ENCODE measurements around the gene CLCN1. TPM values are rescaled to one million over a fixed set of nuclear protein-coding genes. Genes with fewer than 3 reads are reported as not detected.

Gene CLCN1
- total RNA-seq, 1 donor from 2014 or later = not detected

GRCh38 chr7:143300959-143301935 is 14.7 kb upstream of the CLCN1 start:
- H3K27me3 Mint-ChIP-seq (ENCODE audit: unreplicated experiment) = no peaks in the 10 kb centered on the region

GRCh38 chr7:143303733-143304132 is 12.2 kb upstream of the CLCN1 start:
- DNase-seq (ENCODE audit: extremely low spot score, unreplicated experiment) = no peak
- no peaks in the 10 kb centered on the region for H3K9me3 Mint-ChIP-seq (ENCODE audit: unreplicated experiment)
- no peaks in the 10 kb centered on the region for H3K27me3 Mint-ChIP-seq (ENCODE audit: unreplicated experiment)
- no peak for TF ChIP-seq CTCF (IDR thresholded peaks at IDR 0.05)
- no peak overlapping the region for H3K4me3 Mint-ChIP-seq (ENCODE audit: unreplicated experiment)
- no peaks in the 10 kb centered on the region for H3K4me1 Mint-ChIP-seq (ENCODE audit: unreplicated experiment)
- H3K36me3 Mint-ChIP-seq (ENCODE audit: unreplicated experiment) = peaks cover 79% of the 10 kb centered on the region
- no peak overlapping the region for H3K27ac Mint-ChIP-seq (ENCODE audit: unreplicated experiment)

More at GRCh38 chr7:143300959-143301935, 14.7 kb upstream of the CLCN1 start:
- DNase-seq (ENCODE audit: extremely low spot score, unreplicated experiment) = no peak
- no peak overlapping the region for H3K27ac Mint-ChIP-seq (ENCODE audit: unreplicated experiment)
- peaks cover 75% of the 10 kb centered on the region for H3K36me3 Mint-ChIP-seq (ENCODE audit: unreplicated experiment)
- no peak for TF ChIP-seq CTCF (IDR thresholded peaks at IDR 0.05)
- peaks cover 6% of the 10 kb centered on the region for H3K4me1 Mint-ChIP-seq (ENCODE audit: unreplicated experiment)
- H3K4me3 Mint-ChIP-seq (ENCODE audit: unreplicated experiment) = no peak overlapping the region
- H3K9me3 Mint-ChIP-seq (ENCODE audit: unreplicated experiment) = no peaks in the 10 kb centered on the region

GRCh38 chr7:143304938-143305337 is 11.0 kb upstream of the CLCN1 start:
- Mint-ChIP-seq H3K27ac (ENCODE audit: unreplicated experiment) (no peak overlapping the region), H3K36me3 (ENCODE audit: unreplicated experiment) (peaks cover 79% of the 10 kb centered on the region), H3K4me3 (ENCODE audit: unreplicated experiment) (no peak overlapping the region), H3K27me3 (ENCODE audit: unreplicated experiment) (no peaks in the 10 kb centered on the region), H3K4me1 (ENCODE audit: unreplicated experiment) (no peaks in the 10 kb centered on the region), H3K9me3 (ENCODE audit: unreplicated experiment) (no peaks in the 10 kb centered on the region)
- no peak for DNase-seq (ENCODE audit: extremely low spot score, unreplicated experiment)
- TF ChIP-seq CTCF (IDR thresholded peaks at IDR 0.05) = no peak

- Mint-ChIP-seq H3K27me3 (ENCODE audit: unreplicated experiment) (no peaks in the 10 kb centered on the region), H3K27ac (ENCODE audit: unreplicated experiment) (no peak overlapping the region), H3K9me3 (ENCODE audit: unreplicated experiment) (no peaks in the 10 kb centered on the region), H3K4me1 (ENCODE audit: unreplicated experiment) (no peaks in the 10 kb centered on the region), H3K4me3 (ENCODE audit: unreplicated experiment) (no peak overlapping the region), H3K36me3 (ENCODE audit: unreplicated experiment) (peaks cover 74% of the 10 kb centered on the region)
- TF ChIP-seq CTCF (IDR thresholded peaks at IDR 0.05) = peak; percentile 69
- DNase-seq (ENCODE audit: extremely low spot score, unreplicated experiment) = no peak
Observed at GRCh38 chr7:143305423-143306070, 10.4 kb upstream of the CLCN1 start.

- Mint-ChIP-seq H3K27me3 (ENCODE audit: unreplicated experiment) (no peaks in the 10 kb centered on the region), H3K9me3 (ENCODE audit: unreplicated experiment) (no peaks in the 10 kb centered on the region), H3K4me3 (ENCODE audit: unreplicated experiment) (no peak overlapping the region), H3K36me3 (ENCODE audit: unreplicated experiment) (peaks cover 48% of the 10 kb centered on the region), H3K4me1 (ENCODE audit: unreplicated experiment) (no peaks in the 10 kb centered on the region), H3K27ac (ENCODE audit: unreplicated experiment) (no peak overlapping the region)
- no peak for TF ChIP-seq CTCF (IDR thresholded peaks at IDR 0.05)
- no peak for DNase-seq (ENCODE audit: extremely low spot score, unreplicated experiment)
Observed at GRCh38 chr7:143308632-143309031, 7.3 kb upstream of the CLCN1 start.
